NCI-H1436 (cell line): ENCODE data around the gene TBX6.
"Not testable (repeated sequence)": the region's sequence is repeated elsewhere in the genome, so short reads cannot be mapped to it uniquely, and the experiment has no call there.

Experiments used
- DNase-seq: peaks from one replicate; lab custom pipeline; 2025; lab: John Stamatoyannopoulos, UW

Gene TBX6

GRCh38 chr16:30091474-30092372, at the start of gene TBX6:
Gene TBX6, minus strand, starts transcription at chr16:30091924. Its CDS starts 731 bp downstream, at chr16:30091193.
- DNase-seq, result peak; percentile 89

- DNase-seq, result no peak
These were observed 48.1 kb upstream of the TBX6 start for GRCh38 chr16:30139583-30140481.

GRCh38 chr16:30137897-30138296, 46.2 kb upstream of the TBX6 start:
- DNase-seq, result no peak

- DNase-seq, result no peak
These were observed 45.4 kb upstream of the TBX6 start for GRCh38 chr16:30136971-30137605.

- DNase-seq, result no peak
These were observed 40.9 kb upstream of the TBX6 start for GRCh38 chr16:30132591-30132990.

GRCh38 chr16:30131869-30132475, 40.2 kb upstream of the TBX6 start:
- DNase-seq, result peak; percentile 47

- DNase-seq, result no peak
These were observed 36.3 kb upstream of the TBX6 start for GRCh38 chr16:30127993-30128392.

- DNase-seq, result not testable (repeated sequence)
These were observed 34.0 kb upstream of the TBX6 start for GRCh38 chr16:30125690-30126089.

GRCh38 chr16:30124985-30125379, 33.3 kb upstream of the TBX6 start:
- no peak for DNase-seq

- DNase-seq, result peak; percentile 35
These were observed 31.0 kb upstream of the TBX6 start for GRCh38 chr16:30122604-30123160.

GRCh38 chr16:30121741-30122571, 30.2 kb upstream of the TBX6 start:
- no peak for DNase-seq

- no peak for DNase-seq
These were observed 28.8 kb upstream of the TBX6 start for GRCh38 chr16:30120340-30121105.

- no peak for DNase-seq
These were observed 27.7 kb upstream of the TBX6 start for GRCh38 chr16:30119428-30119827.

- DNase-seq, result no peak
These were observed 26.0 kb upstream of the TBX6 start for GRCh38 chr16:30117768-30118167.

GRCh38 chr16:30116291-30117207, 24.8 kb upstream of the TBX6 start:
- DNase-seq, result no peak

- no peak for DNase-seq
These were observed 23.5 kb upstream of the TBX6 start for GRCh38 chr16:30115238-30115637.

- not testable (repeated sequence) for DNase-seq
These were observed 23.1 kb upstream of the TBX6 start for GRCh38 chr16:30114833-30115232.

GRCh38 chr16:30114411-30114810, 22.7 kb upstream of the TBX6 start:
- DNase-seq, result no peak
